K562 (cell line): ENCODE data around the gene GTSE1. TPM values are rescaled to one million over a fixed set of nuclear protein-coding genes. Genes with fewer than 3 reads are reported as not detected.

Experiments used
- ATAC-seq: fragments of 200-7000 bp; cut with Tn5 transposase; 3 replicates; pipeline ENCODE4 v1.9.1; 2020; ENCODE audit warnings: moderate library complexity
- BruUV-seq: library from RNA; stranded (reverse); fragments of 400-500 nt; replicated peaks from 2 replicates; lab custom pipeline; 2021; lab: Mats Ljungman, UMichigan
- CTCF ChIA-PET: fragments of 300-600 bp; formaldehyde crosslinking; extraction: SDS; loops from one replicate; lab custom pipeline; 2021; ENCODE audit warnings: low intra/inter-chr PET ratio; lab: Yijun Ruan, JAX
- POLR2A ChIA-PET: fragments of 300-600, 350-650 bp; sonication (Branson Sonifier 250); formaldehyde crosslinking; extraction: SDS; loops from one replicate; lab custom pipeline; 2021; ENCODE audit warnings: antibody characterized with exemption, inconsistent platforms; lab: Yijun Ruan, JAX
- DNase-seq, 4 experiments: peaks; one replicate each; pipeline versions ENCODE4 v3.0.0 to v3.0.0-alpha.2; 2011 to 2018; ENCODE audit warnings: low spot score in 3 of 4, mixed read lengths in 3 of 4; ENCODE audit errors: extremely low read depth in 1 of 4
- FAIRE-seq: peaks from 2 replicates; lab custom pipeline; 2011; peaks lifted over from hg19 to GRCh38; lab: Jason Lieb, UNC
- H2AFZ ChIP-seq: 2 replicates; pipeline ENCODE4 v1.6.0; 2011; ENCODE audit warnings: low read depth, low read length, control low read depth, inconsistent platforms
- H3K27ac ChIP-seq: fragments of 200-600 bp; 3 replicates; pipeline ENCODE4 v1.8.0; 2011; ENCODE audit warnings: low read depth, mild to moderate bottlenecking, control low read depth, inconsistent platforms, low read length, moderate library complexity, mixed read lengths; ENCODE audit errors: extremely low read depth
- H3K27me3 ChIP-seq, 2 experiments: fragments of 300-600 bp in 1 of 2; 2 replicates in 1 of 2; 3 replicates in 1 of 2; pipeline versions ENCODE4 v1.6.0 to v1.8.0; 2011; ENCODE audit warnings: inconsistent platforms in 2 of 2, low read length in 2 of 2, mild to moderate bottlenecking in 1 of 2, mixed read lengths in 1 of 2, moderate library complexity in 1 of 2; ENCODE audit not compliant: control insufficient read depth in 2 of 2, insufficient read depth in 2 of 2
- H3K36me3 ChIP-seq: fragments of 300-600 bp; 3 replicates; pipeline ENCODE4 v1.8.0; 2011; ENCODE audit warnings: mild to moderate bottlenecking, low read length, inconsistent platforms; ENCODE audit not compliant: control insufficient read depth, insufficient read depth
- H3K4me1 ChIP-seq, 2 experiments: fragments of 200-600 bp in 1 of 2; replicated peaks in 1 of 2; 2 replicates in 1 of 2; 3 replicates in 1 of 2; pipeline versions ENCODE4 v1.5.1 to v1.8.0; 2011; ENCODE audit warnings: inconsistent platforms in 2 of 2, low read length in 2 of 2, mild to moderate bottlenecking in 1 of 2, mixed read lengths in 1 of 2, moderate library complexity in 1 of 2; ENCODE audit not compliant: control insufficient read depth in 2 of 2, insufficient read depth in 2 of 2
- H3K4me2 ChIP-seq: 2 replicates; pipeline ENCODE4 v1.6.1; 2011; ENCODE audit warnings: low read length, control low read depth, inconsistent platforms, mixed read lengths; ENCODE audit not compliant: insufficient read depth
- H3K4me3 ChIP-seq: fragments of 200-600 bp; sonication (generic), shearing (Covaris generic); 2 replicates; pipeline ENCODE4 v1.5.1; 2016; ENCODE audit warnings: control low read depth, inconsistent platforms
- H3K79me2 ChIP-seq: fragments of 200-600 bp; 3 replicates; pipeline ENCODE4 v1.8.0; 2011; ENCODE audit warnings: low read length, inconsistent platforms; ENCODE audit not compliant: control insufficient read depth, insufficient read depth
- H3K9ac ChIP-seq, 2 experiments: 2 replicates each; pipeline versions ENCODE4 v1.6.0 to v1.6.1; 2011; ENCODE audit warnings: low read depth in 2 of 2, low read length in 2 of 2, control low read depth in 1 of 2, inconsistent platforms in 1 of 2, mild to moderate bottlenecking in 1 of 2, mixed read lengths in 1 of 2; ENCODE audit not compliant: insufficient read depth in 1 of 2
- H3K9me1 ChIP-seq: one replicate; pipeline ENCODE4 v1.6.0; 2011; ENCODE audit warnings: inconsistent platforms, mild to moderate bottlenecking, low read length, moderate library complexity; ENCODE audit not compliant: control insufficient read depth, insufficient read depth
- H3K9me3 ChIP-seq: replicated peaks from 2 replicates; pipeline ENCODE4 v1.5.1; 2011; ENCODE audit warnings: low read depth, low read length, inconsistent platforms; ENCODE audit not compliant: control insufficient read depth, insufficient read depth
- H4K20me1 ChIP-seq: replicated peaks from 2 replicates; pipeline ENCODE4 v1.6.1; 2011; ENCODE audit warnings: low read length, inconsistent platforms, mixed read lengths; ENCODE audit not compliant: control insufficient read depth, insufficient read depth
- MCM2 ChIP-seq: fragments of 450-650 bp; IDR thresholded peaks from 2 replicates; pipeline ENCODE4 v1.6.1; 2017; ENCODE audit warnings: low read depth, mild to moderate bottlenecking
- PCBP1 ChIP-seq: fragments of 200-400 bp; formaldehyde crosslinking; IDR thresholded peaks from 2 replicates; pipeline ENCODE4 v1.6.1; 2018; ENCODE audit warnings: mild to moderate bottlenecking, low read depth, low read length; ENCODE audit not compliant: poor library complexity, severe bottlenecking
- RB1 ChIP-seq: fragments of 450-650 bp; IDR thresholded peaks from 2 replicates; pipeline ENCODE4 v1.6.1; 2017; ENCODE audit warnings: low read depth, mild to moderate bottlenecking
- TCF15 ChIP-seq: fragments of 250-450 bp; sonication (Bioruptor Pico); IDR thresholded peaks from 2 replicates; pipeline ENCODE4 v1.8.0; 2022; ENCODE audit warnings: moderate library complexity, mild to moderate bottlenecking, inconsistent platforms
- ZNF655 ChIP-seq: fragments of 250-450 bp; sonication (Bioruptor Pico); IDR thresholded peaks from 2 replicates; pipeline ENCODE4 v1.5.0; 2021
- WGBS: fragments of 100-300 bp; shearing (Covaris generic); methylation state at CpG from one replicate; pipeline ENCODE4 v1.1.6; 2016; ENCODE audit warnings: low coverage, mixed read lengths; ENCODE audit not compliant: insufficient coverage; ENCODE audit errors: missing lambda C conversion rate; 5-methylcytosine and 5-hydroxymethylcytosine counted together
- in situ Hi-C: fragments of 300-500 bp; cut with MboI; formaldehyde crosslinking; loops from 4 replicates; pipeline ENCODE4 v1.15.0; 2018; ENCODE audit warnings: inconsistent platforms, mixed read lengths
- intact Hi-C: fragments of 100-400 bp; cut with micrococcal nuclease; formaldehyde crosslinking; loops from 2 replicates; pipeline ENCODE4 v1.14.2; 2022
- polyA plus RNA-seq, 8 experiments: library from polyadenylated mRNA; depleted of rRNA in 4 of 8; stranded (reverse) in 5 of 8; unstranded in 3 of 8; fragments of >200 nt; fragmentation: Nextera tagmentation in 2 of 8; fragmentation: Illumina TruSeq in 1 of 8; extraction: Ambion mirVana in 2 of 8; extraction: Trizol in 1 of 8; gene quantifications; 2 replicates each; pipeline versions ENCODE4 v1.2.1 to v1.2.3, GENCODE V29; 2011 to 2014; ENCODE audit warnings: inconsistent platforms in 1 of 8, missing spikeins in 1 of 8
- total RNA-seq, 7 experiments: library from RNA; depleted of rRNA in 6 of 7; stranded (reverse); fragments of >200 nt in 6 of 7; fragmentation: Illumina TruSeq in 2 of 7; extraction: Trizol in 2 of 7; gene quantifications; 2 replicates each; pipeline versions ENCODE4 v1.2.1 to v1.2.3, GENCODE V29; 2011 to 2021; ENCODE audit warnings: low replicate concordance in 1 of 7

Gene GTSE1
- total and polyA plus RNA-seq, 9 of the 15 experiments (the other 6 are each of a cell fraction or from before 2014, with no cell fraction given) = 2.5 to 22.5 (median 12.9) TPM

- no TSS peak for BruUV-seq
- FAIRE-seq = no peak
- H3K4me3 ChIP-seq = no peak overlapping the region
- in situ Hi-C loops (loop anchor here (5.0 kb wide), 1 partner anchor 176 kb away; no protein-coding TSS in a partner anchor), intact Hi-C loops (no loop called here)
- H3K9me3 ChIP-seq = no peaks in the 10 kb centered on the region
- ChIA-PET POLR2A (interaction anchor here (0.5 to 0.6 kb wide), 2 partner anchors 30 to 246 kb away, joined by 3 read pairs; no protein-coding TSS in a partner anchor), CTCF (no interaction called here)
- no peak overlapping the region for H3K9ac ChIP-seq
- ATAC-seq = no peak
- peaks cover 4 to 52% of the 10 kb centered on the region in 2 experiments; a peak in 4 of 5 replicates for H3K27me3 ChIP-seq
- no peaks in the 10 kb centered on the region for H3K79me2 ChIP-seq
- H2AFZ ChIP-seq = no peak overlapping the region
- DNase-seq = no peak
- H3K9me1 ChIP-seq = no peaks in the 10 kb centered on the region
- no peaks in the 10 kb centered on the region for H3K36me3 ChIP-seq
- TF ChIP-seq RB1 = no peak
- no peak for TF ChIP-seq TCF15 (CRISPR knock-in tag)
- no peak for TF ChIP-seq MCM2
- no peak for TF ChIP-seq PCBP1
- TF ChIP-seq ZNF655 (CRISPR knock-in tag) = no peak
- H4K20me1 ChIP-seq = peaks cover 6% of the 10 kb centered on the region
- 50% methylated on average over 1 of the region's 19 CpGs for WGBS
- no peak overlapping the region for H3K27ac ChIP-seq
- H3K4me1 ChIP-seq = peaks cover 0 to 35% of the 10 kb centered on the region in 2 experiments; a peak in 2 of 5 replicates
- H3K4me2 ChIP-seq = no peak overlapping the region
Observed at GRCh38 chr22:46366327-46366731, 69.7 kb downstream of the GTSE1 start.
